ENCODE data around the gene REPS2. TPM values are rescaled to one million over a fixed set of nuclear protein-coding genes. Genes with fewer than 3 reads are reported as not detected.

The REPS2 gene
- total RNA-seq, 6 donors from 2014 or later: 17.0 to 47.0 (median 29.4) TPM

GRCh38 chrX:16985286-16985685 lies 38.8 kb downstream of the REPS2 start:
- Histone ChIP-seq H3K27ac (no peak overlapping the region), H3K4me3 (no peak overlapping the region), H3K4me1 (no peaks in the 10 kb centered on the region), H3K9me3 (no peaks in the 10 kb centered on the region), H3K36me3 (no peaks in the 10 kb centered on the region), H3K27me3 (no peaks in the 10 kb centered on the region)
- TF ChIP-seq CTCF (IDR thresholded peaks at IDR 0.05) (no peak), POLR2A (IDR thresholded peaks at IDR 0.05) (no peak)
- ATAC-seq (ENCODE audit: low FRiP score in 2 of 2): no peak
- 50 to 72% methylated on average over 3 of the region's 3 CpGs for WGBS, 2 donors
- DNase-seq: no peak

GRCh38 chrX:16986169-16986568 lies 39.7 kb downstream of the REPS2 start:
- Histone ChIP-seq H3K4me3 (no peak overlapping the region), H3K4me1 (no peaks in the 10 kb centered on the region), H3K27me3 (no peaks in the 10 kb centered on the region), H3K36me3 (no peaks in the 10 kb centered on the region), H3K9me3 (no peaks in the 10 kb centered on the region), H3K27ac (no peak overlapping the region)
- no peak for ATAC-seq (ENCODE audit: low FRiP score in 2 of 2)
- 70 to 81% methylated on average over 2 of the region's 2 CpGs for WGBS, 2 donors
- TF ChIP-seq POLR2A (IDR thresholded peaks at IDR 0.05) (no peak), EP300 (IDR thresholded peaks at IDR 0.05) (no peak), CTCF (IDR thresholded peaks at IDR 0.05) (no peak), POLR2AphosphoS5 (IDR thresholded peaks at IDR 0.05) (no peak)
- DNase-seq: no peak

- H3K4me3 ChIP-seq: no peak overlapping the region
- DNase-seq (no peak), ATAC-seq (ENCODE audit: low FRiP score in 2 of 2) (no peak)
- no peak for TF ChIP-seq POLR2AphosphoS5 (IDR thresholded peaks at IDR 0.05)
- TF ChIP-seq CTCF (IDR thresholded peaks at IDR 0.05): no peak
- no peak for TF ChIP-seq EP300 (IDR thresholded peaks at IDR 0.05)
- TF ChIP-seq POLR2A (IDR thresholded peaks at IDR 0.05): no peak
- no peak overlapping the region for H3K27ac ChIP-seq
- H3K36me3 ChIP-seq: no peaks in the 10 kb centered on the region
- no peaks in the 10 kb centered on the region for H3K4me1 ChIP-seq
- H3K9me3 ChIP-seq: no peaks in the 10 kb centered on the region
- no peaks in the 10 kb centered on the region for H3K27me3 ChIP-seq
These were observed 43.3 kb downstream of the REPS2 start for GRCh38 chrX:16989750-16990149.

GRCh38 chrX:16990839-16991238 lies 44.4 kb downstream of the REPS2 start:
- DNase-seq: no peak
- H3K4me3 ChIP-seq: no peak overlapping the region
- ATAC-seq (ENCODE audit: low FRiP score in 2 of 2): no peak
- no peaks in the 10 kb centered on the region for H3K27me3 ChIP-seq
- no peaks in the 10 kb centered on the region for H3K36me3 ChIP-seq
- no peak for TF ChIP-seq EP300 (IDR thresholded peaks at IDR 0.05)
- TF ChIP-seq POLR2AphosphoS5 (IDR thresholded peaks at IDR 0.05): no peak
- TF ChIP-seq POLR2A (IDR thresholded peaks at IDR 0.05): no peak
- no peak for TF ChIP-seq CTCF (IDR thresholded peaks at IDR 0.05)
- no peaks in the 10 kb centered on the region for H3K9me3 ChIP-seq
- H3K27ac ChIP-seq: no peak overlapping the region
- H3K4me1 ChIP-seq: no peaks in the 10 kb centered on the region
- WGBS, 2 donors: 53 to 64% methylated on average over 2 of the region's 2 CpGs

- WGBS, 2 donors: 78 to 93% methylated on average over 3 of the region's 3 CpGs
These were observed 46.0 kb downstream of the REPS2 start for GRCh38 chrX:16992445-16992844.

More at GRCh38 chrX:16992445-16992844, 46.0 kb downstream of the REPS2 start:
- Histone ChIP-seq H3K27me3 (no peaks in the 10 kb centered on the region), H3K27ac (no peak overlapping the region), H3K4me1 (no peaks in the 10 kb centered on the region), H3K36me3 (no peaks in the 10 kb centered on the region), H3K4me3 (no peak overlapping the region), H3K9me3 (no peaks in the 10 kb centered on the region)
- no peak for ATAC-seq (ENCODE audit: low FRiP score in 2 of 2)
- DNase-seq: no peak
- TF ChIP-seq CTCF (IDR thresholded peaks at IDR 0.05): no peak

Measured in upper lobe of left lung (tissue), 6 donors.